Spleen (tissue), 11 donors: Measurements from ENCODE around the gene VWA5B2. TPM values are rescaled to one million over a fixed set of nuclear protein-coding genes. Genes with fewer than 3 reads are reported as not detected.

Experiments
- DNase-seq: peaks from one replicate; pipeline ENCODE4 v3.0.0-alpha.2; 2020
- H3K27ac ChIP-seq, 8 donors: fragments of 200-600 bp; sonication (generic) in 7 of 8; 1 replicate in 4 of 8; 2 replicates in 4 of 8; pipeline versions ENCODE4 v1.5.0 to v1.8.0; 2016 to 2021; ENCODE audit warnings: inconsistent platforms in 4 of 8, mild to moderate bottlenecking in 4 of 8, moderate library complexity in 1 of 8
- H3K27me3 ChIP-seq, 7 donors: fragments of 200-600 bp; sonication (generic) in 6 of 7; replicated peaks in 1 of 7; 1 replicate in 4 of 7; 2 replicates in 3 of 7; pipeline versions ENCODE4 v1.5.0 to v1.8.0; 2016 to 2021; ENCODE audit warnings: inconsistent platforms in 3 of 7, mild to moderate bottlenecking in 1 of 7
- H3K36me3 ChIP-seq, 6 donors: fragments of 200-600 bp; sonication (generic) in 5 of 6; 1 replicate in 4 of 6; 2 replicates in 2 of 6; pipeline versions ENCODE4 v1.5.0 to v1.8.0; 2016 to 2021; ENCODE audit warnings: inconsistent platforms in 2 of 6
- H3K4me1 ChIP-seq, 6 donors: fragments of 200-600 bp; sonication (generic) in 5 of 6; 1 replicate in 3 of 6; 2 replicates in 3 of 6; pipeline versions ENCODE4 v1.5.0 to v1.8.0; 2016 to 2021; ENCODE audit warnings: inconsistent platforms in 3 of 6
- H3K4me3 ChIP-seq, 8 donors: fragments of 200-600 bp; sonication (generic) in 7 of 8; 1 replicate in 4 of 8; 2 replicates in 4 of 8; pipeline versions ENCODE4 v1.5.0 to v1.8.0; 2016 to 2021; ENCODE audit warnings: inconsistent platforms in 4 of 8, mild to moderate bottlenecking in 4 of 8, moderate library complexity in 2 of 8
- H3K9me3 ChIP-seq, 8 donors: fragments of 200-600 bp; sonication (generic) in 7 of 8; 1 replicate in 4 of 8; 2 replicates in 4 of 8; pipeline versions ENCODE4 v1.5.0 to v1.8.0; 2016 to 2021; ENCODE audit warnings: inconsistent platforms in 4 of 8
- POLR2A ChIP-seq, 3 donors: fragments of 450-650 bp; IDR thresholded peaks; one replicate each; pipeline ENCODE4 v1.5.1; 2017; ENCODE audit warnings: antibody characterized with exemption in 3 of 3, mild to moderate bottlenecking in 1 of 3
- POLR2AphosphoS5 ChIP-seq, 3 donors: sonication (generic); formaldehyde crosslinking; IDR thresholded peaks; one replicate each; pipeline ENCODE4 v1.5.1; 2017; ENCODE audit warnings: antibody characterized with exemption in 3 of 3
- WGBS, 5 donors: extraction: QIAGEN DNeasy Blood & Tissue Kit in 3 of 5; methylation state at CpG; one replicate each; pipeline versions ENCODE4 v1.1.5 to v1.1.7; 2013 to 2018; 5-methylcytosine and 5-hydroxymethylcytosine counted together
- intact Hi-C: fragments of 100-400 bp; cut with DNase I; formaldehyde crosslinking; loops from one replicate; pipeline ENCODE4 v1.15.0; 2023; ENCODE audit warnings: low total_unique reads
- polyA plus RNA-seq, 3 donors: library from polyadenylated mRNA; stranded (reverse); fragments of 200-250 nt; gene quantifications; one replicate each; pipeline ENCODE4 v1.2.1, GENCODE V29; 2013
- total RNA-seq, 7 donors: library from RNA; depleted of rRNA in 3 of 7; stranded (reverse); fragments of >200 nt in 3 of 7; fragmentation: NEBNext Ultra II Directional in 4 of 7; extraction: Animal tissue kit (Norgen Biotek cat#: 25700) in 4 of 7; gene quantifications; one replicate each; pipeline versions ENCODE4 v1.1.0 to v1.2.1, GENCODE V29; 2016 to 2021
- TF ChIP-seq, protein P1 (sequence below), 11 experiments: fragments of 200-600 bp in 7 of 11; fragments of 450-650 bp in 4 of 11; sonication (generic) in 4 of 11; IDR thresholded peaks in 8 of 11; conservative IDR thresholded peaks in 3 of 11; 1 replicate in 7 of 11; 2 replicates in 4 of 11; pipeline versions ENCODE4 v1.4.0 to v1.8.0; 2016 to 2021; ENCODE audit warnings: antibody characterized with exemption in 11 of 11, inconsistent platforms in 4 of 11, mild to moderate bottlenecking in 1 of 11
- donor health status: healthy with polysubstance abuse.
- donor health status: DM: no; HTN: no; CAD: no; lungs with moderate emphysema.
- donor health status: DM: no; HTN: no; CAD: no.
- donor health status: Bipolar disorder and iron deficiency.
- donor health status: healthy.
- donor health status: DM: no; HTN: no; CAD: no.
- donor health status: DM: yes; HTN: yes; CAD: no.

VWA5B2 gene
- total and polyA plus RNA-seq, 10 donors, result 0.02 to 0.68 (median 0.08) TPM; not detected in 5

DNA sequence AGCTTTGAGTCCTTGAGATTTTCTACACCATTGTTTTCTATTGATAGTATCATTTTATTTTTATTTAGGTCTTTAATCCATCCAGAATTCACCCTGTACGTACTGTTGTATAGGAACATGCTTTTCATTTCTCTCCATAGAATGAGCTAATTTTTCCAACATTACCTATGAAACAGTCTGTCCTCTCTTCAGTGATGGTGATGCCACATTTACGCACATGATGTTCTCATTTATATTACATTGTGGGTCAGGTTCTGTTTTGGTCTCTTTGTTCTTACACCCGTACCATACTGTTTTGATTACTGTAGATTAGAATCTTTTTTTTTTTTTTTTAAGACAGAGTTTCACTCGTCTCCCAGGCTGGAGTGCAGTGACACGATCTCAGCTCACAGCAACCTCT, 17.7 kb upstream of the VWA5B2 start:
- 76 to 84% (median 82%) methylated on average over 5 of the region's 5 CpGs for WGBS, 5 donors
- Histone ChIP-seq H3K27me3 (peaks cover 0 to 16% (median 0%) of the 10 kb centered on the region in 7 donors), H3K36me3 (no peaks in the 10 kb centered on the region), H3K27ac (no peak overlapping the region), H3K4me1 (no peaks in the 10 kb centered on the region), H3K9me3 (no peaks in the 10 kb centered on the region), H3K4me3 (no peak overlapping the region)
- DNase-seq, result no peak
- TF ChIP-seq, protein P1, sequence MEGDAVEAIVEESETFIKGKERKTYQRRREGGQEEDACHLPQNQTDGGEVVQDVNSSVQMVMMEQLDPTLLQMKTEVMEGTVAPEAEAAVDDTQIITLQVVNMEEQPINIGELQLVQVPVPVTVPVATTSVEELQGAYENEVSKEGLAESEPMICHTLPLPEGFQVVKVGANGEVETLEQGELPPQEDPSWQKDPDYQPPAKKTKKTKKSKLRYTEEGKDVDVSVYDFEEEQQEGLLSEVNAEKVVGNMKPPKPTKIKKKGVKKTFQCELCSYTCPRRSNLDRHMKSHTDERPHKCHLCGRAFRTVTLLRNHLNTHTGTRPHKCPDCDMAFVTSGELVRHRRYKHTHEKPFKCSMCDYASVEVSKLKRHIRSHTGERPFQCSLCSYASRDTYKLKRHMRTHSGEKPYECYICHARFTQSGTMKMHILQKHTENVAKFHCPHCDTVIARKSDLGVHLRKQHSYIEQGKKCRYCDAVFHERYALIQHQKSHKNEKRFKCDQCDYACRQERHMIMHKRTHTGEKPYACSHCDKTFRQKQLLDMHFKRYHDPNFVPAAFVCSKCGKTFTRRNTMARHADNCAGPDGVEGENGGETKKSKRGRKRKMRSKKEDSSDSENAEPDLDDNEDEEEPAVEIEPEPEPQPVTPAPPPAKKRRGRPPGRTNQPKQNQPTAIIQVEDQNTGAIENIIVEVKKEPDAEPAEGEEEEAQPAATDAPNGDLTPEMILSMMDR (IDR thresholded peaks at IDR 0.05 in 8 of 11, conservative IDR thresholded peaks at IDR 0.05 in 3 of 11), result no peak
- no peak for TF ChIP-seq POLR2A (IDR thresholded peaks at IDR 0.05)
- no peak for TF ChIP-seq POLR2AphosphoS5 (IDR thresholded peaks at IDR 0.05)
- intact Hi-C loops, result no loop called here

DNA sequence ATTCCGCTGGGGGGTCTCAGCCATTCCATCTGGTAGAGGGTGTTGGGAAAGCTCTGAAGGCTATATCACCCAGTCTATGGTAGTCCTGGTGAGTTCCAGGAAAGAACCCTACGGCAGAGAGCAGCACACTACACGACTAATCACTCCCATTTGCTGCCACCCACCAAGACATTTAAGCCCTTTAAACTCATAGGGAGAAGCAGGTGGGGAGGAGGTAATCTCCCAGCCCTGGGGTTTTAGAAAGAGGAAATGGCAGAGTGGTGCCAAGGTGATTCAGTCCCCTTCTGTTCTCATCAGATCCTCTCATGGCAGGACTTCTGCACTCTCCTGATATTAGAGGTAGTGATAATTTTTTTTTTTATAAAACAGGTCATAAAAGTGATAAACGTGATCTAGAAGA, 10.6 kb upstream of the VWA5B2 start:
- no peaks in the 10 kb centered on the region for H3K4me1 ChIP-seq
- intact Hi-C loops, result no loop called here
- no peaks in the 10 kb centered on the region for H3K9me3 ChIP-seq
- no peak overlapping the region for H3K27ac ChIP-seq
- DNase-seq, result no peak
- H3K27me3 ChIP-seq, result peaks cover 0 to 39% (median 0%) of the 10 kb centered on the region in 7 donors
- WGBS, 5 donors, result 46 to 58% (median 57%) methylated on average over 4 of the region's 4 CpGs
- no peaks in the 10 kb centered on the region for H3K36me3 ChIP-seq
- H3K4me3 ChIP-seq, result no peak overlapping the region
- TF ChIP-seq POLR2A (IDR thresholded peaks at IDR 0.05) (no peak), POLR2AphosphoS5 (IDR thresholded peaks at IDR 0.05) (no peak)
- TF ChIP-seq, protein P1 (IDR thresholded peaks at IDR 0.05 in 8 of 11, conservative IDR thresholded peaks at IDR 0.05 in 3 of 11), result no peak

DNA sequence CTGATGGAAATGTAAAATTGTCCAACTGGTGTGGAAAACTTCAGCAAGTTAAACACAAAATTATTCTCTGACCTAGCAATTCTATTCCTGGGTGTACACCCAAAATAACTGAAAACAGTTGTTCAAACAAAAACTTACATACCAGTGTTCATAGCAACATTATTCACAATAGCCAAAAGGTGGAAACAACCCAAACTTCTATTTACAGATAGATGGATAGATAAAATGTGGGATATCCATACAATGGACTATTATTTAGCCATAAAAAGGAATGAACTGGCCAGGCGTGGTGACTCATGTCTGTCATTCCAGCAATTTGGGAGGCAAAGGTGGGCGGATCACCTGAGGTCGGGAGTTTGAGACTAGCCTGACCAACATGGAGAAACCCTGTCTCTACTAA, 6.9 kb upstream of the VWA5B2 start:
- Histone ChIP-seq H3K27ac (no peak overlapping the region), H3K9me3 (no peaks in the 10 kb centered on the region), H3K27me3 (peaks cover 0 to 64% (median 5%) of the 10 kb centered on the region in 7 donors), H3K36me3 (no peaks in the 10 kb centered on the region), H3K4me3 (no peak overlapping the region), H3K4me1 (no peaks in the 10 kb centered on the region)
- no peak for TF ChIP-seq POLR2A (IDR thresholded peaks at IDR 0.05)
- TF ChIP-seq, protein P1 (IDR thresholded peaks at IDR 0.05 in 8 of 11, conservative IDR thresholded peaks at IDR 0.05 in 3 of 11), result no peak
- no peak for TF ChIP-seq POLR2AphosphoS5 (IDR thresholded peaks at IDR 0.05)
- 75 to 88% (median 85%) methylated on average over 3 of the region's 3 CpGs for WGBS, 5 donors
- DNase-seq, result no peak
- intact Hi-C loops, result no loop called here

DNA sequence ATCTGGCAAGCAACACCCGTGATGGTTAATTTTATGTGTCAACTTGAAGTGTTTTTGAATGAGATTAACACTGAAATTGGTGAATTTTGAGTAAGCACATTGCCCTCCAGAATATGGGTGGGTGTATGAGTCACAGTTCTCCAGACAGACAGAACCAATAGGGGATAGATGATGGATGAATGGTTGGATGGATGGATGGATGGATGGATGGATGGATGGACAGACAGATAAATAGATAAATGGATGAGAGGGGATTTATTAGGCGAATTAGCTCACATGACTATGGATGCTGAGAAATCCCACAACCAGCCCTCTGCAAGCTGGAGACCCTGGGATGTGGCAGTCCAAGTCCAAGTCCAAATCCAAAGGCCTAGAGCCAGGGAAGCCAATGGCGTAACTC, 5.4 kb upstream of the VWA5B2 start:
- H3K27me3 ChIP-seq, result peaks cover 0 to 73% (median 14%) of the 10 kb centered on the region in 7 donors
- WGBS, 5 donors, result 78 to 90% (median 81%) methylated on average over 3 of the region's 3 CpGs
- TF ChIP-seq POLR2AphosphoS5 (IDR thresholded peaks at IDR 0.05), result no peak
- no peak for TF ChIP-seq POLR2A (IDR thresholded peaks at IDR 0.05)
- TF ChIP-seq, protein P1 (IDR thresholded peaks at IDR 0.05 in 8 of 11, conservative IDR thresholded peaks at IDR 0.05 in 3 of 11), result no peak
- no peaks in the 10 kb centered on the region for H3K36me3 ChIP-seq
- no peak for DNase-seq
- H3K27ac ChIP-seq, result no peak overlapping the region
- peaks cover 0 to 4% (median 3%) of the 10 kb centered on the region in 6 donors for H3K4me1 ChIP-seq
- no peaks in the 10 kb centered on the region for H3K9me3 ChIP-seq
- intact Hi-C loops, result no loop called here
- no peak overlapping the region for H3K4me3 ChIP-seq
